Measurements from ENCODE around the gene C12orf56. TPM values are rescaled to one million over a fixed set of nuclear protein-coding genes. Genes with fewer than 3 reads are reported as not detected.

Gene C12orf56
- polyA plus RNA-seq, 1 donor (not counting 4 experiments of a cell fraction or from before 2014, with no cell fraction given) = 0.14 TPM

- FAIRE-seq (no peak), DNase-seq (ENCODE audit: low read depth, low spot score) (no peak)
- no peaks in the 10 kb centered on the region for H4K20me1 ChIP-seq (ENCODE audit: control insufficient read depth, extremely low read depth, insufficient read depth, low read length)
- TF ChIP-seq EZH2 (IDR thresholded peaks at IDR 0.05; ENCODE audit: low read length) = no peak
- TF ChIP-seq, protein P1, sequence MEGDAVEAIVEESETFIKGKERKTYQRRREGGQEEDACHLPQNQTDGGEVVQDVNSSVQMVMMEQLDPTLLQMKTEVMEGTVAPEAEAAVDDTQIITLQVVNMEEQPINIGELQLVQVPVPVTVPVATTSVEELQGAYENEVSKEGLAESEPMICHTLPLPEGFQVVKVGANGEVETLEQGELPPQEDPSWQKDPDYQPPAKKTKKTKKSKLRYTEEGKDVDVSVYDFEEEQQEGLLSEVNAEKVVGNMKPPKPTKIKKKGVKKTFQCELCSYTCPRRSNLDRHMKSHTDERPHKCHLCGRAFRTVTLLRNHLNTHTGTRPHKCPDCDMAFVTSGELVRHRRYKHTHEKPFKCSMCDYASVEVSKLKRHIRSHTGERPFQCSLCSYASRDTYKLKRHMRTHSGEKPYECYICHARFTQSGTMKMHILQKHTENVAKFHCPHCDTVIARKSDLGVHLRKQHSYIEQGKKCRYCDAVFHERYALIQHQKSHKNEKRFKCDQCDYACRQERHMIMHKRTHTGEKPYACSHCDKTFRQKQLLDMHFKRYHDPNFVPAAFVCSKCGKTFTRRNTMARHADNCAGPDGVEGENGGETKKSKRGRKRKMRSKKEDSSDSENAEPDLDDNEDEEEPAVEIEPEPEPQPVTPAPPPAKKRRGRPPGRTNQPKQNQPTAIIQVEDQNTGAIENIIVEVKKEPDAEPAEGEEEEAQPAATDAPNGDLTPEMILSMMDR (optimal IDR thresholded peaks at IDR 0.05 in 1 of 3, IDR thresholded peaks at IDR 0.05 in 1 of 3, conservative IDR thresholded peaks at IDR 0.05 in 1 of 3; ENCODE audit: extremely low read depth in 1 of 3, insufficient read depth in 2 of 3, low read length in 3 of 3) = no peak
- no peak overlapping the region for H3K9ac ChIP-seq (ENCODE audit: control insufficient read depth, extremely low read depth, insufficient read depth, low read length)
- no peaks in the 10 kb centered on the region for H3K79me2 ChIP-seq (ENCODE audit: control insufficient read depth, insufficient read depth, low read length)
- H3K4me3 ChIP-seq (ENCODE audit: control insufficient read depth in 2 of 3, extremely low read depth in 1 of 3, insufficient read depth in 2 of 3, low read depth in 1 of 3, low read length in 3 of 3) = no peak overlapping the region
- H3K9me3 ChIP-seq (ENCODE audit: control insufficient read depth, low read depth, low read length) = no peaks in the 10 kb centered on the region
- no peaks in the 10 kb centered on the region for H3K4me1 ChIP-seq (ENCODE audit: control insufficient read depth, extremely low read depth, insufficient read depth, low read length)
- no peak overlapping the region for H2AFZ ChIP-seq (ENCODE audit: control insufficient read depth, low read length)
- H3K4me2 ChIP-seq (ENCODE audit: control insufficient read depth, extremely low read depth, insufficient read depth, low read depth, low read length) = no peak overlapping the region
- peaks cover 27 to 49% of the 10 kb centered on the region in 2 experiments for H3K36me3 ChIP-seq (ENCODE audit: control insufficient read depth in 2 of 2, extremely low read depth in 1 of 2, insufficient read depth in 2 of 2, low read length in 2 of 2)
- no peaks in the 10 kb centered on the region for H3K27me3 ChIP-seq (ENCODE audit: control insufficient read depth, extremely low read depth, insufficient read depth, low read length)
- no peaks in the 10 kb centered on the region for H3K9me1 ChIP-seq (ENCODE audit: control insufficient read depth, extremely low read depth, insufficient read depth, low read length)
- dilution Hi-C loops (cut with MboI; ENCODE audit: extremely low pct_ligation_motif_present, low sequenced_read_pairs) = no loop called here
- H3K27ac ChIP-seq (ENCODE audit: control insufficient read depth, insufficient read depth, low read length) = no peak overlapping the region
Measured at GRCh38 chr12:64430886-64431285, 40.3 kb upstream of the C12orf56 start.

DNA sequence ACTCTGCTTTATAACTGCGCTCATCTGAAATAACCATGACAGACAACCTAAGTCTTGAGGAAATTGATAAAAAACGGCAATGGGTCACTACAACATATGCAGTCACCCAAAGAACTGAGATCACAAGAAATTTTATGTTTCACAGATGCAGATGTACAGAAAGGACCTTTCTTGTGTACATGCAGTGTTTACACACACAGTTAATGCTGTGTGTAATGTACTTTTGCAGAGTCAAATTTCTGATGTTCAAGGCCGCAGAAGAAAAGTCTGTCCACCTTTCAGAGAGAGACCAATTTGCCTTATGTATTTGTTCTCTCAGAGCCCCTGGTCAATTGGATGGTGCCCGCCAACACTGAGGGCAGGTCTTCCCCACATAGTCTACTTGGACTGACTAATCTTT lies 38.4 kb upstream of the C12orf56 start:
- FAIRE-seq (no peak), DNase-seq (ENCODE audit: low read depth, low spot score) (no peak)
- Histone ChIP-seq H3K9me1 (ENCODE audit: control insufficient read depth, extremely low read depth, insufficient read depth, low read length) (no peaks in the 10 kb centered on the region), H3K27ac (ENCODE audit: control insufficient read depth, insufficient read depth, low read length) (no peak overlapping the region), H2AFZ (ENCODE audit: control insufficient read depth, low read length) (no peak overlapping the region), H3K36me3 (ENCODE audit: control insufficient read depth in 2 of 2, extremely low read depth in 1 of 2, insufficient read depth in 2 of 2, low read length in 2 of 2) (peaks cover 22 to 49% of the 10 kb centered on the region in 2 experiments), H3K9ac (ENCODE audit: control insufficient read depth, extremely low read depth, insufficient read depth, low read length) (no peak overlapping the region), H3K4me1 (ENCODE audit: control insufficient read depth, extremely low read depth, insufficient read depth, low read length) (no peaks in the 10 kb centered on the region), H4K20me1 (ENCODE audit: control insufficient read depth, extremely low read depth, insufficient read depth, low read length) (no peaks in the 10 kb centered on the region), H3K4me3 (ENCODE audit: control insufficient read depth in 2 of 3, extremely low read depth in 1 of 3, insufficient read depth in 2 of 3, low read depth in 1 of 3, low read length in 3 of 3) (no peak overlapping the region), H3K4me2 (ENCODE audit: control insufficient read depth, extremely low read depth, insufficient read depth, low read depth, low read length) (no peak overlapping the region), H3K79me2 (ENCODE audit: control insufficient read depth, insufficient read depth, low read length) (no peaks in the 10 kb centered on the region), H3K9me3 (ENCODE audit: control insufficient read depth, low read depth, low read length) (no peaks in the 10 kb centered on the region), H3K27me3 (ENCODE audit: control insufficient read depth, extremely low read depth, insufficient read depth, low read length) (no peaks in the 10 kb centered on the region)
- dilution Hi-C loops (cut with MboI; ENCODE audit: extremely low pct_ligation_motif_present, low sequenced_read_pairs) = no loop called here
- TF ChIP-seq EZH2 (IDR thresholded peaks at IDR 0.05; ENCODE audit: low read length) = no peak
- TF ChIP-seq, protein P1 (optimal IDR thresholded peaks at IDR 0.05 in 1 of 3, IDR thresholded peaks at IDR 0.05 in 1 of 3, conservative IDR thresholded peaks at IDR 0.05 in 1 of 3; ENCODE audit: extremely low read depth in 1 of 3, insufficient read depth in 2 of 3, low read length in 3 of 3) = no peak

All from keratinocyte (primary cell).